ENCODE data around the gene TMEM63C.

TMEM63C gene

GRCh38 chr14:77306851-77307496, 125.4 kb downstream of the TMEM63C start:
- no peak overlapping the region for H3K27ac Mint-ChIP-seq

More at GRCh38 chr14:77306851-77307496, 125.4 kb downstream of the TMEM63C start:
- Mint-ChIP-seq H3K9me3 (no peaks in the 10 kb centered on the region), H3K4me3 (no peak overlapping the region), H3K4me1 (peaks cover 31% of the 10 kb centered on the region), H3K36me3 (peaks cover 11% of the 10 kb centered on the region)
- no peak for DNase-seq (ENCODE audit: low spot score in 2 of 2)
- ATAC-seq: no peak

All from stimulated activated effector memory CD8-positive, alpha-beta T cell treated with anti-CD3 and anti-CD28 coated beads, Interleukin-12 subunit alpha, Interleukin-12 subunit beta, amount 100 ng/mL, for 72 hours (primary cell).